ENCODE data around the gene PAPOLA.

PAPOLA gene

GRCh38 chr14:96511667-96512066 is 9.5 kb downstream of the PAPOLA start:
- DNase-seq (ENCODE audit: low spot score in 2 of 2), result no peak
- H3K27ac Mint-ChIP-seq, result no peak overlapping the region
- peaks cover 50% of the 10 kb centered on the region for H3K4me1 Mint-ChIP-seq
- no peaks in the 10 kb centered on the region for H3K36me3 Mint-ChIP-seq
- no peaks in the 10 kb centered on the region for H3K27me3 Mint-ChIP-seq
- peak overlapping the region; percentile 27 for H3K4me3 Mint-ChIP-seq
- ATAC-seq (ENCODE audit: low read depth), result no peak
- H3K9me3 Mint-ChIP-seq, result no peaks in the 10 kb centered on the region

GRCh38 chr14:96512122-96512521 is 9.9 kb downstream of the PAPOLA start:
- ATAC-seq (ENCODE audit: low read depth) (no peak), DNase-seq (ENCODE audit: low spot score in 2 of 2) (no peak)
- peak overlapping the region; percentile 82 for H3K27ac Mint-ChIP-seq
- no peak overlapping the region for H3K4me3 Mint-ChIP-seq
- no peaks in the 10 kb centered on the region for H3K27me3 Mint-ChIP-seq
- no peaks in the 10 kb centered on the region for H3K9me3 Mint-ChIP-seq
- H3K36me3 Mint-ChIP-seq, result no peaks in the 10 kb centered on the region
- H3K4me1 Mint-ChIP-seq, result peaks cover 51% of the 10 kb centered on the region

- DNase-seq (ENCODE audit: low spot score in 2 of 2) (no peak), ATAC-seq (ENCODE audit: low read depth) (peak; percentile 47)
- Mint-ChIP-seq H3K4me1 (peaks cover 58% of the 10 kb centered on the region), H3K27me3 (no peaks in the 10 kb centered on the region), H3K27ac (peak overlapping the region; percentile 82), H3K36me3 (no peaks in the 10 kb centered on the region), H3K9me3 (no peaks in the 10 kb centered on the region), H3K4me3 (peak overlapping the region; percentile 14)
Observed at GRCh38 chr14:96512602-96513397, 10.6 kb downstream of the PAPOLA start.

- Mint-ChIP-seq H3K27ac (peak overlapping the region; percentile 54), H3K4me1 (peaks cover 47% of the 10 kb centered on the region), H3K36me3 (no peaks in the 10 kb centered on the region), H3K9me3 (no peaks in the 10 kb centered on the region), H3K4me3 (peak overlapping the region; percentile 37), H3K27me3 (no peaks in the 10 kb centered on the region)
- no peak for DNase-seq (ENCODE audit: low spot score in 2 of 2)
- peak; percentile 54 for ATAC-seq (ENCODE audit: low read depth)
Observed at GRCh38 chr14:96514694-96515093, 12.5 kb downstream of the PAPOLA start.

GRCh38 chr14:96515731-96516130 is 13.5 kb downstream of the PAPOLA start:
- peaks cover 46% of the 10 kb centered on the region for H3K4me1 Mint-ChIP-seq
- H3K36me3 Mint-ChIP-seq, result peaks cover 3% of the 10 kb centered on the region
- DNase-seq (ENCODE audit: low spot score in 2 of 2) (no peak), ATAC-seq (ENCODE audit: low read depth) (no peak)
- H3K4me3 Mint-ChIP-seq, result no peak overlapping the region
- H3K9me3 Mint-ChIP-seq, result no peaks in the 10 kb centered on the region
- H3K27me3 Mint-ChIP-seq, result no peaks in the 10 kb centered on the region
- peak overlapping the region; percentile 54 for H3K27ac Mint-ChIP-seq

GRCh38 chr14:96516351-96516750 is 14.2 kb downstream of the PAPOLA start:
- peaks cover 44% of the 10 kb centered on the region for H3K4me1 Mint-ChIP-seq
- H3K4me3 Mint-ChIP-seq, result no peak overlapping the region
- no peak overlapping the region for H3K27ac Mint-ChIP-seq

GRCh38 chr14:96519970-96520369 is 17.8 kb downstream of the PAPOLA start:
- DNase-seq (ENCODE audit: low spot score in 2 of 2) (peak in 1 of 2 donors; percentile 18), ATAC-seq (ENCODE audit: low read depth) (peak; percentile 95)
- Mint-ChIP-seq H3K4me1 (peaks cover 20% of the 10 kb centered on the region), H3K27me3 (no peaks in the 10 kb centered on the region), H3K4me3 (peak overlapping the region; percentile 29), H3K36me3 (peaks cover 5% of the 10 kb centered on the region), H3K9me3 (no peaks in the 10 kb centered on the region), H3K27ac (peak overlapping the region; percentile 82)

More at GRCh38 chr14:96516351-96516750, 14.2 kb downstream of the PAPOLA start:
- no peak for DNase-seq (ENCODE audit: low spot score in 2 of 2)
- H3K36me3 Mint-ChIP-seq, result peaks cover 3% of the 10 kb centered on the region
- H3K9me3 Mint-ChIP-seq, result no peaks in the 10 kb centered on the region
- no peaks in the 10 kb centered on the region for H3K27me3 Mint-ChIP-seq
- ATAC-seq (ENCODE audit: low read depth), result no peak

- peaks cover 10% of the 10 kb centered on the region for H3K36me3 Mint-ChIP-seq
- no peak for DNase-seq (ENCODE audit: low spot score in 2 of 2)
- no peak overlapping the region for H3K4me3 Mint-ChIP-seq
- no peaks in the 10 kb centered on the region for H3K9me3 Mint-ChIP-seq
- H3K27ac Mint-ChIP-seq, result no peak overlapping the region
- ATAC-seq (ENCODE audit: low read depth), result no peak
- no peaks in the 10 kb centered on the region for H3K27me3 Mint-ChIP-seq
- H3K4me1 Mint-ChIP-seq, result peaks cover 6% of the 10 kb centered on the region
Observed at GRCh38 chr14:96525452-96525851, 23.3 kb downstream of the PAPOLA start.

- ATAC-seq (ENCODE audit: low read depth) (no peak), DNase-seq (ENCODE audit: low spot score in 2 of 2) (no peak)
- Mint-ChIP-seq H3K4me3 (no peak overlapping the region), H3K4me1 (no peaks in the 10 kb centered on the region), H3K27me3 (no peaks in the 10 kb centered on the region), H3K36me3 (peaks cover 16% of the 10 kb centered on the region), H3K9me3 (no peaks in the 10 kb centered on the region), H3K27ac (peak overlapping the region; percentile 35)
Observed at GRCh38 chr14:96532632-96533031, 30.4 kb downstream of the PAPOLA start.

GRCh38 chr14:96536807-96537206 is 34.6 kb downstream of the PAPOLA start:
- Mint-ChIP-seq H3K4me1 (no peaks in the 10 kb centered on the region), H3K4me3 (no peak overlapping the region), H3K27me3 (no peaks in the 10 kb centered on the region), H3K27ac (peak overlapping the region; percentile 31), H3K36me3 (peaks cover 16% of the 10 kb centered on the region), H3K9me3 (no peaks in the 10 kb centered on the region)
- no peak for ATAC-seq (ENCODE audit: low read depth)
- no peak for DNase-seq (ENCODE audit: low spot score in 2 of 2)

- H3K27me3 Mint-ChIP-seq, result no peaks in the 10 kb centered on the region
Observed at GRCh38 chr14:96538097-96538989, 36.2 kb downstream of the PAPOLA start.

GRCh38 chr14:96538990-96539317 is 36.8 kb downstream of the PAPOLA start:
- no peaks in the 10 kb centered on the region for H3K27me3 Mint-ChIP-seq
- no peaks in the 10 kb centered on the region for H3K9me3 Mint-ChIP-seq
- peaks cover 10% of the 10 kb centered on the region for H3K36me3 Mint-ChIP-seq
- no peak overlapping the region for H3K27ac Mint-ChIP-seq
- no peaks in the 10 kb centered on the region for H3K4me1 Mint-ChIP-seq
- ATAC-seq (ENCODE audit: low read depth), result no peak
- no peak for DNase-seq (ENCODE audit: low spot score in 2 of 2)
- H3K4me3 Mint-ChIP-seq, result no peak overlapping the region

More at GRCh38 chr14:96538097-96538989, 36.2 kb downstream of the PAPOLA start:
- DNase-seq (ENCODE audit: low spot score in 2 of 2), result no peak
- no peaks in the 10 kb centered on the region for H3K9me3 Mint-ChIP-seq
- H3K4me1 Mint-ChIP-seq, result no peaks in the 10 kb centered on the region
- no peak overlapping the region for H3K4me3 Mint-ChIP-seq
- H3K27ac Mint-ChIP-seq, result no peak overlapping the region
- H3K36me3 Mint-ChIP-seq, result peaks cover 9% of the 10 kb centered on the region
- ATAC-seq (ENCODE audit: low read depth), result no peak

GRCh38 chr14:96554315-96554910 is 52.2 kb downstream of the PAPOLA start:
- DNase-seq (ENCODE audit: low spot score in 2 of 2), result no peak
- Mint-ChIP-seq H3K27me3 (no peaks in the 10 kb centered on the region), H3K4me1 (no peaks in the 10 kb centered on the region), H3K4me3 (no peak overlapping the region), H3K36me3 (peaks cover 28% of the 10 kb centered on the region), H3K9me3 (no peaks in the 10 kb centered on the region), H3K27ac (peak overlapping the region; percentile 68)
- ATAC-seq (ENCODE audit: low read depth), result no peak

- H3K27ac Mint-ChIP-seq, result no peak overlapping the region
- DNase-seq (ENCODE audit: low spot score in 2 of 2) (no peak), ATAC-seq (ENCODE audit: low read depth) (no peak)
- H3K4me3 Mint-ChIP-seq, result no peak overlapping the region
- H3K27me3 Mint-ChIP-seq, result no peaks in the 10 kb centered on the region
- no peaks in the 10 kb centered on the region for H3K4me1 Mint-ChIP-seq
- peaks cover 28% of the 10 kb centered on the region for H3K36me3 Mint-ChIP-seq
- H3K9me3 Mint-ChIP-seq, result no peaks in the 10 kb centered on the region
Observed at GRCh38 chr14:96559571-96559970, 57.4 kb downstream of the PAPOLA start.
